ENCODE results near the gene NLK. TPM values are rescaled to one million over a fixed set of nuclear protein-coding genes. Genes with fewer than 3 reads are reported as not detected.

NLK gene
- total RNA-seq, 1 experiment from 2014 or later, result 40.3 TPM

DNA sequence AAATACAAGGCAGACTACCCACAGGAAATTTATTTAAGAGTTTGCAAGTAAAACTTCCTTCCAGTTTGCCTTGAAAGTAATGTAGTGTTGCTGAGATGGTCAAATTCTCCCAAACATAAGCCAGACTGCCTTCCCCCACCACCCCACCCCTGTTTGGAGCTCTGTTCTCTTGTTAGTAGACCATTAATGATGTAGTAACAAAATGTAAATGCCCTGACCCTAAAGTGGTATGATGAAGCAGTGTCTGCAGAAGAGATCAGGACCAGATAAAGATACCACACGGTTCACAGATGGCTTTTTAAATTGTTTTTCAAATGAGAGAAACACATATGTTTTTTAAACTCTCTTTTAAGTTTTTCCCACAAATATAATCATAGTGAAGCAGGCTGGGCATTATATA lies 140.1 kb downstream of the NLK start:
- ATAC-seq (no peak), DNase-seq (ENCODE audit: low spot score) (no peak)
- ChIA-PET POLR2A (no interaction called here), CTCF (no interaction called here)
- no peaks in the 10 kb centered on the region for H3K27me3 Mint-ChIP-seq (ENCODE audit: low read depth)
- H3K4me1 Mint-ChIP-seq, result peaks cover under 1% of the 10 kb centered on the region; the same call in 1 of the 2 replicates
- peaks cover 36% of the 10 kb centered on the region for H3K36me3 Mint-ChIP-seq
- H3K27ac Mint-ChIP-seq, result no peak overlapping the region
- H3K4me3 Mint-ChIP-seq, result no peak overlapping the region
- H3K9me3 Mint-ChIP-seq, result peaks cover 16% of the 10 kb centered on the region
- TF ChIP-seq CREM (CRISPR knock-in tag; IDR thresholded peaks at IDR 0.05), result no peak
- no peak for TF ChIP-seq ZNF396 (CRISPR knock-in tag; IDR thresholded peaks at IDR 0.05; ENCODE audit: borderline replicate concordance)
- no peak for TF ChIP-seq ZNF317 (CRISPR knock-in tag; IDR thresholded peaks at IDR 0.05; ENCODE audit: borderline replicate concordance, low read depth)
- no peak for TF ChIP-seq HMGA2 (CRISPR knock-in tag; IDR thresholded peaks at IDR 0.05)
- no peak for TF ChIP-seq ZNF416 (CRISPR knock-in tag; IDR thresholded peaks at IDR 0.05)
- TF ChIP-seq, protein P1, sequence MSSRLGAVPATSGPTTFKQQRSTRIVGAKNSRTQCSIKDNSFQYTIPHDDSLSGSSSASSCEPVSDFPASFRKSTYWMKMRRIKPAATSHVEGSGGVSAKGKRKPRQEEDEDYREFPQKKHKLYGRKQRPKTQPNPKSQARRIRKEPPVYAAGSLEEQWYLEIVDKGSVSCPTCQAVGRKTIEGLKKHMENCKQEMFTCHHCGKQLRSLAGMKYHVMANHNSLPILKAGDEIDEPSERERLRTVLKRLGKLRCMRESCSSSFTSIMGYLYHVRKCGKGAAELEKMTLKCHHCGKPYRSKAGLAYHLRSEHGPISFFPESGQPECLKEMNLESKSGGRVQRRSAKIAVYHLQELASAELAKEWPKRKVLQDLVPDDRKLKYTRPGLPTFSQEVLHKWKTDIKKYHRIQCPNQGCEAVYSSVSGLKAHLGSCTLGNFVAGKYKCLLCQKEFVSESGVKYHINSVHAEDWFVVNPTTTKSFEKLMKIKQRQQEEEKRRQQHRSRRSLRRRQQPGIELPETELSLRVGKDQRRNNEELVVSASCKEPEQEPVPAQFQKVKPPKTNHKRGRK (CRISPR knock-in tag; IDR thresholded peaks at IDR 0.05; ENCODE audit: borderline replicate concordance), result no peak
- TF ChIP-seq NR2C2 (CRISPR knock-in tag; IDR thresholded peaks at IDR 0.05), result no peak
- TF ChIP-seq, protein P2, sequence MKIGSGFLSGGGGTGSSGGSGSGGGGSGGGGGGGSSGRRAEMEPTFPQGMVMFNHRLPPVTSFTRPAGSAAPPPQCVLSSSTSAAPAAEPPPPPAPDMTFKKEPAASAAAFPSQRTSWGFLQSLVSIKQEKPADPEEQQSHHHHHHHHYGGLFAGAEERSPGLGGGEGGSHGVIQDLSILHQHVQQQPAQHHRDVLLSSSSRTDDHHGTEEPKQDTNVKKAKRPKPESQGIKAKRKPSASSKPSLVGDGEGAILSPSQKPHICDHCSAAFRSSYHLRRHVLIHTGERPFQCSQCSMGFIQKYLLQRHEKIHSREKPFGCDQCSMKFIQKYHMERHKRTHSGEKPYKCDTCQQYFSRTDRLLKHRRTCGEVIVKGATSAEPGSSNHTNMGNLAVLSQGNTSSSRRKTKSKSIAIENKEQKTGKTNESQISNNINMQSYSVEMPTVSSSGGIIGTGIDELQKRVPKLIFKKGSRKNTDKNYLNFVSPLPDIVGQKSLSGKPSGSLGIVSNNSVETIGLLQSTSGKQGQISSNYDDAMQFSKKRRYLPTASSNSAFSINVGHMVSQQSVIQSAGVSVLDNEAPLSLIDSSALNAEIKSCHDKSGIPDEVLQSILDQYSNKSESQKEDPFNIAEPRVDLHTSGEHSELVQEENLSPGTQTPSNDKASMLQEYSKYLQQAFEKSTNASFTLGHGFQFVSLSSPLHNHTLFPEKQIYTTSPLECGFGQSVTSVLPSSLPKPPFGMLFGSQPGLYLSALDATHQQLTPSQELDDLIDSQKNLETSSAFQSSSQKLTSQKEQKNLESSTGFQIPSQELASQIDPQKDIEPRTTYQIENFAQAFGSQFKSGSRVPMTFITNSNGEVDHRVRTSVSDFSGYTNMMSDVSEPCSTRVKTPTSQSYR (CRISPR knock-in tag; IDR thresholded peaks at IDR 0.05), result no peak
- no peak for TF ChIP-seq ZNF138 (CRISPR knock-in tag; conservative IDR thresholded peaks at IDR 0.05)
- TF ChIP-seq, protein P3, sequence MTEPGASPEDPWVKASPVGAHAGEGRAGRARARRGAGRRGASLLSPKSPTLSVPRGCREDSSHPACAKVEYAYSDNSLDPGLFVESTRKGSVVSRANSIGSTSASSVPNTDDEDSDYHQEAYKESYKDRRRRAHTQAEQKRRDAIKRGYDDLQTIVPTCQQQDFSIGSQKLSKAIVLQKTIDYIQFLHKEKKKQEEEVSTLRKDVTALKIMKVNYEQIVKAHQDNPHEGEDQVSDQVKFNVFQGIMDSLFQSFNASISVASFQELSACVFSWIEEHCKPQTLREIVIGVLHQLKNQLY (CRISPR knock-in tag; IDR thresholded peaks at IDR 0.05), result no peak
- TF ChIP-seq, protein P4, sequence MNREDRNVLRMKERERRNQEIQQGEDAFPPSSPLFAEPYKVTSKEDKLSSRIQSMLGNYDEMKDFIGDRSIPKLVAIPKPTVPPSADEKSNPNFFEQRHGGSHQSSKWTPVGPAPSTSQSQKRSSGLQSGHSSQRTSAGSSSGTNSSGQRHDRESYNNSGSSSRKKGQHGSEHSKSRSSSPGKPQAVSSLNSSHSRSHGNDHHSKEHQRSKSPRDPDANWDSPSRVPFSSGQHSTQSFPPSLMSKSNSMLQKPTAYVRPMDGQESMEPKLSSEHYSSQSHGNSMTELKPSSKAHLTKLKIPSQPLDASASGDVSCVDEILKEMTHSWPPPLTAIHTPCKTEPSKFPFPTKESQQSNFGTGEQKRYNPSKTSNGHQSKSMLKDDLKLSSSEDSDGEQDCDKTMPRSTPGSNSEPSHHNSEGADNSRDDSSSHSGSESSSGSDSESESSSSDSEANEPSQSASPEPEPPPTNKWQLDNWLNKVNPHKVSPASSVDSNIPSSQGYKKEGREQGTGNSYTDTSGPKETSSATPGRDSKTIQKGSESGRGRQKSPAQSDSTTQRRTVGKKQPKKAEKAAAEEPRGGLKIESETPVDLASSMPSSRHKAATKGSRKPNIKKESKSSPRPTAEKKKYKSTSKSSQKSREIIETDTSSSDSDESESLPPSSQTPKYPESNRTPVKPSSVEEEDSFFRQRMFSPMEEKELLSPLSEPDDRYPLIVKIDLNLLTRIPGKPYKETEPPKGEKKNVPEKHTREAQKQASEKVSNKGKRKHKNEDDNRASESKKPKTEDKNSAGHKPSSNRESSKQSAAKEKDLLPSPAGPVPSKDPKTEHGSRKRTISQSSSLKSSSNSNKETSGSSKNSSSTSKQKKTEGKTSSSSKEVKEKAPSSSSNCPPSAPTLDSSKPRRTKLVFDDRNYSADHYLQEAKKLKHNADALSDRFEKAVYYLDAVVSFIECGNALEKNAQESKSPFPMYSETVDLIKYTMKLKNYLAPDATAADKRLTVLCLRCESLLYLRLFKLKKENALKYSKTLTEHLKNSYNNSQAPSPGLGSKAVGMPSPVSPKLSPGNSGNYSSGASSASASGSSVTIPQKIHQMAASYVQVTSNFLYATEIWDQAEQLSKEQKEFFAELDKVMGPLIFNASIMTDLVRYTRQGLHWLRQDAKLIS (CRISPR knock-in tag; IDR thresholded peaks at IDR 0.05; ENCODE audit: borderline replicate concordance), result no peak
- no peak for TF ChIP-seq NFYB (CRISPR knock-in tag; conservative IDR thresholded peaks at IDR 0.05; ENCODE audit: low read depth)
- TF ChIP-seq FOXP1 (CRISPR knock-in tag; IDR thresholded peaks at IDR 0.05; ENCODE audit: borderline replicate concordance), result no peak
- TF ChIP-seq EMX1 (CRISPR knock-in tag; IDR thresholded peaks at IDR 0.05), result no peak
- no peak for TF ChIP-seq ZNF671 (CRISPR knock-in tag; IDR thresholded peaks at IDR 0.05)
- TF ChIP-seq, protein P5, sequence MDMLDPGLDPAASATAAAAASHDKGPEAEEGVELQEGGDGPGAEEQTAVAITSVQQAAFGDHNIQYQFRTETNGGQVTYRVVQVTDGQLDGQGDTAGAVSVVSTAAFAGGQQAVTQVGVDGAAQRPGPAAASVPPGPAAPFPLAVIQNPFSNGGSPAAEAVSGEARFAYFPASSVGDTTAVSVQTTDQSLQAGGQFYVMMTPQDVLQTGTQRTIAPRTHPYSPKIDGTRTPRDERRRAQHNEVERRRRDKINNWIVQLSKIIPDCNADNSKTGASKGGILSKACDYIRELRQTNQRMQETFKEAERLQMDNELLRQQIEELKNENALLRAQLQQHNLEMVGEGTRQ (CRISPR knock-in tag; IDR thresholded peaks at IDR 0.05), result no peak
- no peak for TF ChIP-seq SOX15 (CRISPR knock-in tag; IDR thresholded peaks at IDR 0.05)
- no peak for TF ChIP-seq NR3C1 (CRISPR knock-in tag; conservative IDR thresholded peaks at IDR 0.05; ENCODE audit: low read depth)
- TF ChIP-seq, protein P6, sequence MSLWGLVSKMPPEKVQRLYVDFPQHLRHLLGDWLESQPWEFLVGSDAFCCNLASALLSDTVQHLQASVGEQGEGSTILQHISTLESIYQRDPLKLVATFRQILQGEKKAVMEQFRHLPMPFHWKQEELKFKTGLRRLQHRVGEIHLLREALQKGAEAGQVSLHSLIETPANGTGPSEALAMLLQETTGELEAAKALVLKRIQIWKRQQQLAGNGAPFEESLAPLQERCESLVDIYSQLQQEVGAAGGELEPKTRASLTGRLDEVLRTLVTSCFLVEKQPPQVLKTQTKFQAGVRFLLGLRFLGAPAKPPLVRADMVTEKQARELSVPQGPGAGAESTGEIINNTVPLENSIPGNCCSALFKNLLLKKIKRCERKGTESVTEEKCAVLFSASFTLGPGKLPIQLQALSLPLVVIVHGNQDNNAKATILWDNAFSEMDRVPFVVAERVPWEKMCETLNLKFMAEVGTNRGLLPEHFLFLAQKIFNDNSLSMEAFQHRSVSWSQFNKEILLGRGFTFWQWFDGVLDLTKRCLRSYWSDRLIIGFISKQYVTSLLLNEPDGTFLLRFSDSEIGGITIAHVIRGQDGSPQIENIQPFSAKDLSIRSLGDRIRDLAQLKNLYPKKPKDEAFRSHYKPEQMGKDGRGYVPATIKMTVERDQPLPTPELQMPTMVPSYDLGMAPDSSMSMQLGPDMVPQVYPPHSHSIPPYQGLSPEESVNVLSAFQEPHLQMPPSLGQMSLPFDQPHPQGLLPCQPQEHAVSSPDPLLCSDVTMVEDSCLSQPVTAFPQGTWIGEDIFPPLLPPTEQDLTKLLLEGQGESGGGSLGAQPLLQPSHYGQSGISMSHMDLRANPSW (CRISPR knock-in tag; conservative IDR thresholded peaks at IDR 0.05; ENCODE audit: low read depth), result no peak
- TF ChIP-seq, protein P7, sequence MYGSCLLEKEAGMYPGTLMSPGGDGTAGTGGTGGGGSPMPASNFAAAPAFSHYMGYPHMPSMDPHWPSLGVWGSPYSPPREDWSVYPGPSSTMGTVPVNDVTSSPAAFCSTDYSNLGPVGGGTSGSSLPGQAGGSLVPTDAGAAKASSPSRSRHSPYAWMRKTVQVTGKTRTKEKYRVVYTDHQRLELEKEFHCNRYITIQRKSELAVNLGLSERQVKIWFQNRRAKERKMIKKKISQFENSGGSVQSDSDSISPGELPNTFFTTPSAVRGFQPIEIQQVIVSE (CRISPR knock-in tag; IDR thresholded peaks at IDR 0.05; ENCODE audit: borderline replicate concordance), result no peak
